Naive thymus-derived CD4-positive, alpha-beta T cell (primary cell): Measurements from ENCODE around the gene GRIK4. TPM values are rescaled to one million over a fixed set of nuclear protein-coding genes. Genes with fewer than 3 reads are reported as not detected.

Experiments
- ATAC-seq: fragments of 150-1000 bp; cut with Tn5 transposase; 2 replicates; pipeline ENCODE4 v1.10.0; 2021; ENCODE audit warnings: mild to moderate bottlenecking, moderate library complexity
- CTCF ChIA-PET: fragments of 350-600 bp; sonication (Branson Sonifier 250); formaldehyde crosslinking; loops from one replicate; lab custom pipeline; 2021; ENCODE audit warnings: antibody characterized with exemption; lab: Charles Lee
- POLR2A ChIA-PET: fragments of 350-600 bp; sonication (Branson Sonifier 250); formaldehyde crosslinking; loops from one replicate; lab custom pipeline; 2021; ENCODE audit warnings: antibody characterized with exemption, inconsistent platforms; lab: Charles Lee
- DNase-seq, 9 donors: peaks; one replicate each; pipeline versions ENCODE4 v3.0.0 to v3.0.0-alpha.2; 2020 to 2022; ENCODE audit warnings: mixed read lengths in 1 of 9
- H3K27ac ChIP-seq: one replicate; pipeline ENCODE4 v1.7.0; 2013; ENCODE audit warnings: mild to moderate bottlenecking, low read depth, low read length, moderate library complexity
- H3K27me3 ChIP-seq, 2 donors: one replicate each; pipeline ENCODE4 v1.7.0; 2013; ENCODE audit warnings: low read length in 2 of 2, mild to moderate bottlenecking in 2 of 2, moderate library complexity in 2 of 2; ENCODE audit not compliant: control insufficient read depth in 2 of 2, insufficient read depth in 2 of 2
- H3K36me3 ChIP-seq, 3 experiments: 1 replicate in 2 of 3; 2 replicates in 1 of 3; pipeline ENCODE4 v1.7.0; 2013; ENCODE audit warnings: low read length in 3 of 3, mild to moderate bottlenecking in 3 of 3, moderate library complexity in 1 of 3; ENCODE audit not compliant: insufficient read depth in 3 of 3, control insufficient read depth in 2 of 3
- H3K4me1 ChIP-seq, 2 donors: one replicate each; pipeline ENCODE4 v1.7.0; 2013; ENCODE audit warnings: low read length in 2 of 2, mild to moderate bottlenecking in 2 of 2, moderate library complexity in 1 of 2; ENCODE audit not compliant: control insufficient read depth in 2 of 2, insufficient read depth in 2 of 2
- H3K4me3 ChIP-seq: 2 replicates; pipeline ENCODE4 v1.7.0; 2013; ENCODE audit warnings: mild to moderate bottlenecking, low read length
- H3K9me3 ChIP-seq, 3 experiments: 1 replicate in 2 of 3; 2 replicates in 1 of 3; pipeline ENCODE4 v1.7.0; 2013; ENCODE audit warnings: low read length in 3 of 3; ENCODE audit not compliant: control insufficient read depth in 2 of 3
- H3K27ac Mint-ChIP-seq, 9 donors: one replicate each; pipeline ENCODE4 v1.8.0; 2020 to 2022; ENCODE audit warnings: mixed read lengths in 9 of 9, mild to moderate bottlenecking in 8 of 9, moderate library complexity in 5 of 9, inconsistent platforms in 2 of 9
- H3K27me3 Mint-ChIP-seq, 5 donors: one replicate each; pipeline ENCODE4 v1.8.0; 2021 to 2022; ENCODE audit warnings: mixed read lengths in 5 of 5, mild to moderate bottlenecking in 1 of 5
- H3K36me3 Mint-ChIP-seq, 5 donors: one replicate each; pipeline ENCODE4 v1.8.0; 2020 to 2022; ENCODE audit warnings: mixed read lengths in 5 of 5, mild to moderate bottlenecking in 3 of 5, inconsistent platforms in 1 of 5
- H3K4me1 Mint-ChIP-seq, 7 donors: one replicate each; pipeline ENCODE4 v1.8.0; 2020 to 2022; ENCODE audit warnings: mixed read lengths in 7 of 7, mild to moderate bottlenecking in 3 of 7, inconsistent platforms in 1 of 7
- H3K4me3 Mint-ChIP-seq, 10 donors: one replicate each; pipeline ENCODE4 v1.8.0; 2020 to 2022; ENCODE audit warnings: mild to moderate bottlenecking in 10 of 10, mixed read lengths in 10 of 10, moderate library complexity in 6 of 10, inconsistent platforms in 2 of 10
- H3K9me3 Mint-ChIP-seq, 11 donors: one replicate each; pipeline ENCODE4 v1.8.0; 2020 to 2022; ENCODE audit warnings: mixed read lengths in 11 of 11, mild to moderate bottlenecking in 4 of 11, inconsistent platforms in 1 of 11, moderate library complexity in 1 of 11
- intact Hi-C, 2 donors: fragments of 100-400 bp; cut with micrococcal nuclease; formaldehyde crosslinking; loops; one replicate each; pipeline ENCODE4 v1.15.1; 2023
- polyA plus RNA-seq, 2 donors: library from polyadenylated mRNA; unstranded; fragments of 300-500 nt; fragmentation: Illumina TruSeq; gene quantifications; one replicate each; pipeline ENCODE4 v1.2.3, GENCODE V29; 2021
- total RNA-seq, 6 experiments: library from RNA in 5 of 6; stranded (reverse) in 5 of 6; gene quantifications; 1 replicate in 5 of 6; 2 replicates in 1 of 6; pipeline ENCODE4 v1.2.3 and lab custom pipeline; 2021 to 2026

Gene GRIK4
- total and polyA plus RNA-seq, 7 experiments from 2014 or later, result 0.93 to 3.8 TPM; not detected in 5

GRCh38 chr11:120706257-120706656 is 194.7 kb downstream of the GRIK4 start:
- no peak for ATAC-seq
- peaks cover 0 to 4% (median 0%) of the 10 kb centered on the region in 5 donors for H3K36me3 Mint-ChIP-seq
- no peak overlapping the region for H3K27ac ChIP-seq

GRCh38 chr11:120707098-120707497 is 195.6 kb downstream of the GRIK4 start:
- H3K4me1 ChIP-seq, result no peaks in the 10 kb centered on the region
- ChIA-PET CTCF (no interaction called here), POLR2A (no interaction called here)
- no peak overlapping the region for H3K4me3 Mint-ChIP-seq
- no peaks in the 10 kb centered on the region for H3K4me1 Mint-ChIP-seq
- no peaks in the 10 kb centered on the region for H3K36me3 ChIP-seq
- intact Hi-C loops, result no loop called here
- peaks cover 0 to 29% (median 6%) of the 10 kb centered on the region in 11 donors for H3K9me3 Mint-ChIP-seq
- no peak overlapping the region for H3K27ac Mint-ChIP-seq
- H3K27me3 Mint-ChIP-seq, result peaks cover 0 to 21% (median 4%) of the 10 kb centered on the region in 5 donors
- peaks cover 0 to 11% (median 0%) of the 10 kb centered on the region in 3 experiments for H3K9me3 ChIP-seq
- H3K36me3 Mint-ChIP-seq, result peaks cover 0 to 4% (median 0%) of the 10 kb centered on the region in 5 donors
- no peak overlapping the region for H3K4me3 ChIP-seq
- DNase-seq (no peak), ATAC-seq (no peak)
- no peaks in the 10 kb centered on the region for H3K27me3 ChIP-seq
- H3K27ac ChIP-seq, result no peak overlapping the region

More at GRCh38 chr11:120706257-120706656, 194.7 kb downstream of the GRIK4 start:
- H3K4me3 ChIP-seq, result no peak overlapping the region
- POLR2A ChIA-PET, result no interaction called here
- Mint-ChIP-seq H3K4me1 (no peaks in the 10 kb centered on the region), H3K9me3 (peaks cover 0 to 29% (median 6%) of the 10 kb centered on the region in 11 donors), H3K27me3 (peaks cover 0 to 21% (median 9%) of the 10 kb centered on the region in 5 donors), H3K27ac (no peak overlapping the region), H3K4me3 (no peak overlapping the region)
- CTCF ChIA-PET, result no interaction called here
- intact Hi-C loops, result no loop called here
- H3K36me3 ChIP-seq, result no peaks in the 10 kb centered on the region
- DNase-seq, result no peak
- no peaks in the 10 kb centered on the region for H3K27me3 ChIP-seq
- no peaks in the 10 kb centered on the region for H3K4me1 ChIP-seq
- H3K9me3 ChIP-seq, result peaks cover 0 to 11% (median 0%) of the 10 kb centered on the region in 3 experiments

GRCh38 chr11:120707663-120708062 is 196.1 kb downstream of the GRIK4 start:
- ChIA-PET POLR2A (no interaction called here), CTCF (no interaction called here)
- Mint-ChIP-seq H3K9me3 (peaks cover 0 to 29% (median 6%) of the 10 kb centered on the region in 11 donors), H3K27me3 (peaks cover 0 to 21% (median 4%) of the 10 kb centered on the region in 5 donors), H3K36me3 (peaks cover 0 to 4% (median 0%) of the 10 kb centered on the region in 5 donors), H3K4me3 (no peak overlapping the region), H3K4me1 (no peaks in the 10 kb centered on the region), H3K27ac (no peak overlapping the region)
- Histone ChIP-seq H3K27me3 (no peaks in the 10 kb centered on the region), H3K9me3 (peaks cover 0 to 11% (median 0%) of the 10 kb centered on the region in 3 experiments), H3K4me1 (no peaks in the 10 kb centered on the region), H3K36me3 (no peaks in the 10 kb centered on the region), H3K27ac (no peak overlapping the region), H3K4me3 (no peak overlapping the region)
- no peak for DNase-seq
- ATAC-seq, result no peak
- intact Hi-C loops, result no loop called here

- Histone ChIP-seq H3K4me3 (no peak overlapping the region), H3K27me3 (no peaks in the 10 kb centered on the region), H3K27ac (no peak overlapping the region), H3K36me3 (no peaks in the 10 kb centered on the region), H3K4me1 (no peaks in the 10 kb centered on the region), H3K9me3 (peaks cover 0 to 11% (median 0%) of the 10 kb centered on the region in 3 experiments)
- ATAC-seq (no peak), DNase-seq (no peak)
- ChIA-PET CTCF (no interaction called here), POLR2A (no interaction called here)
- Mint-ChIP-seq H3K27ac (no peak overlapping the region), H3K27me3 (peaks cover 0 to 25% (median 4%) of the 10 kb centered on the region in 5 donors), H3K4me3 (no peak overlapping the region), H3K9me3 (peaks cover 0 to 29% (median 6%) of the 10 kb centered on the region in 11 donors), H3K36me3 (peaks cover 0 to 4% (median 0%) of the 10 kb centered on the region in 5 donors), H3K4me1 (no peaks in the 10 kb centered on the region)
- intact Hi-C loops, result no loop called here
Observed at GRCh38 chr11:120708511-120709183, 197.1 kb downstream of the GRIK4 start.

- H3K27me3 Mint-ChIP-seq, result peaks cover 0 to 25% (median 12%) of the 10 kb centered on the region in 5 donors
- H3K27ac Mint-ChIP-seq, result no peak overlapping the region
- CTCF ChIA-PET, result no interaction called here
Observed at GRCh38 chr11:120709808-120710207, 198.3 kb downstream of the GRIK4 start.

GRCh38 chr11:120710354-120711131 is 199.0 kb downstream of the GRIK4 start:
- Mint-ChIP-seq H3K36me3 (peaks cover 0 to 4% (median 0%) of the 10 kb centered on the region in 5 donors), H3K9me3 (peaks cover 0 to 29% (median 6%) of the 10 kb centered on the region in 11 donors), H3K4me1 (peaks cover 0 to 12% (median 5%) of the 10 kb centered on the region in 7 donors), H3K27ac (no peak overlapping the region), H3K27me3 (peaks cover 0 to 20% (median 16%) of the 10 kb centered on the region in 5 donors), H3K4me3 (no peak overlapping the region)
- Histone ChIP-seq H3K27me3 (no peaks in the 10 kb centered on the region), H3K4me1 (no peaks in the 10 kb centered on the region), H3K36me3 (no peaks in the 10 kb centered on the region), H3K9me3 (peaks cover 0 to 11% (median 0%) of the 10 kb centered on the region in 3 experiments), H3K4me3 (no peak overlapping the region), H3K27ac (no peak overlapping the region)
- ChIA-PET POLR2A (no interaction called here), CTCF (no interaction called here)
- DNase-seq, result no peak
- ATAC-seq, result no peak
- intact Hi-C loops, result no loop called here

More at GRCh38 chr11:120709808-120710207, 198.3 kb downstream of the GRIK4 start:
- Histone ChIP-seq H3K9me3 (peaks cover 0 to 11% (median 0%) of the 10 kb centered on the region in 3 experiments), H3K27me3 (no peaks in the 10 kb centered on the region), H3K36me3 (no peaks in the 10 kb centered on the region), H3K4me1 (no peaks in the 10 kb centered on the region), H3K4me3 (no peak overlapping the region), H3K27ac (no peak overlapping the region)
- H3K4me3 Mint-ChIP-seq, result no peak overlapping the region
- peaks cover 0 to 5% (median 0%) of the 10 kb centered on the region in 7 donors for H3K4me1 Mint-ChIP-seq
- DNase-seq (no peak), ATAC-seq (no peak)
- peaks cover 0 to 4% (median 0%) of the 10 kb centered on the region in 5 donors for H3K36me3 Mint-ChIP-seq
- intact Hi-C loops, result no loop called here
- H3K9me3 Mint-ChIP-seq, result peaks cover 0 to 29% (median 6%) of the 10 kb centered on the region in 11 donors
- POLR2A ChIA-PET, result no interaction called here
